ENCODE results near the gene SGMS2. TPM values are rescaled to one million over a fixed set of nuclear protein-coding genes. Genes with fewer than 3 reads are reported as not detected.
"Not testable (repeated sequence)": the region's sequence is repeated elsewhere in the genome, so short reads cannot be mapped to it uniquely, and the experiment has no call there.

SGMS2 gene
- total and polyA plus RNA-seq, 12 donors = 1.0 to 52.3 (median 15.4) TPM

DNA sequence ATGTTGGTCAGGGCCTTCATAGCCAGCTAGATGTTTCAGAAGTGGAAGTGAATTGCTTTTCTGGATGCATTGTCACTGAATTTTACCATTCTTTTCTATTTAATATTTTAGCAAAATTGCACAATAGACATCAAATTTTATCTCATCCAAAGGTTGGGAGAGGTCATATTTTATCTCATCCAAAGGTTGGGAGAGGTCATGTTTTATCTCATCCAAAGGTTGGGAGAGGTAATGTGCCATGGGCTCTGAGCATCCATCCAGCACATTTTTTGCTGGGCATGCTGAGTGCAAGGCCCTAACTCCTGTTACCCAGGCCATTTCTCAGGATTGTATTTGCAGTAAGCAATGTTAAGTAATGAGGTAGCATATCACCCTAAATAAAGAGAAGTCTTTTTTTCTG, 91.9 kb downstream of the SGMS2 start:
- Histone ChIP-seq H3K36me3 (replicated peaks in 1 of 2) (no peaks in the 10 kb centered on the region), H3K9me3 (replicated peaks in 1 of 3) (peaks cover 0 to 11% (median 0%) of the 10 kb centered on the region in 3 donors), H3K27ac (no peak overlapping the region), H3K27me3 (no peaks in the 10 kb centered on the region), H3K4me3 (no peak overlapping the region), H3K4me1 (replicated peaks in 1 of 2) (no peaks in the 10 kb centered on the region)
- no peak for TF ChIP-seq POLR2A (IDR thresholded peaks at IDR 0.05)
- TF ChIP-seq, protein P1, sequence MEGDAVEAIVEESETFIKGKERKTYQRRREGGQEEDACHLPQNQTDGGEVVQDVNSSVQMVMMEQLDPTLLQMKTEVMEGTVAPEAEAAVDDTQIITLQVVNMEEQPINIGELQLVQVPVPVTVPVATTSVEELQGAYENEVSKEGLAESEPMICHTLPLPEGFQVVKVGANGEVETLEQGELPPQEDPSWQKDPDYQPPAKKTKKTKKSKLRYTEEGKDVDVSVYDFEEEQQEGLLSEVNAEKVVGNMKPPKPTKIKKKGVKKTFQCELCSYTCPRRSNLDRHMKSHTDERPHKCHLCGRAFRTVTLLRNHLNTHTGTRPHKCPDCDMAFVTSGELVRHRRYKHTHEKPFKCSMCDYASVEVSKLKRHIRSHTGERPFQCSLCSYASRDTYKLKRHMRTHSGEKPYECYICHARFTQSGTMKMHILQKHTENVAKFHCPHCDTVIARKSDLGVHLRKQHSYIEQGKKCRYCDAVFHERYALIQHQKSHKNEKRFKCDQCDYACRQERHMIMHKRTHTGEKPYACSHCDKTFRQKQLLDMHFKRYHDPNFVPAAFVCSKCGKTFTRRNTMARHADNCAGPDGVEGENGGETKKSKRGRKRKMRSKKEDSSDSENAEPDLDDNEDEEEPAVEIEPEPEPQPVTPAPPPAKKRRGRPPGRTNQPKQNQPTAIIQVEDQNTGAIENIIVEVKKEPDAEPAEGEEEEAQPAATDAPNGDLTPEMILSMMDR (IDR thresholded peaks at IDR 0.05) = no peak
- intact Hi-C loops (cut with DNase I) = no loop called here
- DNase-seq = no peak

DNA sequence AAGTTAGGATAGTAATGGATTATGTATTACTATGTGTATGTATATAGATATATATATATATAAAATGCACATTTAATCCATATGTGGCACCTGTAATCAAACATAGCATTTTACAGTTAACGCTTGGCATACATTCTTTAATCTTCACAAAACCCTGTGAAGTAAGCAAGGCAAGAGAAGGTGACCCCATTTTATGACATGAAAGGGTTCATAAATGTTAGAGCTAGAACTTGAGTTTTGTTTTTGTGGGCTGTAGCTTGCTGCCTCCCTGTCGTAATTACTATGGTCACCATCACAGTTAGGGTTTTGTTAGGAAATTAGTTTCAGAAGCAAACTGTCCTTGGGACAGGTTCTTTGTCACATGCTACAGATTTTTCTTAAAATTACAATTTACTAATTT, 92.8 kb downstream of the SGMS2 start:
- intact Hi-C loops (cut with DNase I) = no loop called here
- Histone ChIP-seq H3K36me3 (replicated peaks in 1 of 2) (no peaks in the 10 kb centered on the region), H3K27ac (no peak overlapping the region), H3K4me1 (replicated peaks in 1 of 2) (no peaks in the 10 kb centered on the region), H3K27me3 (no peaks in the 10 kb centered on the region), H3K4me3 (no peak overlapping the region), H3K9me3 (replicated peaks in 1 of 3) (peaks cover 0 to 11% (median 0%) of the 10 kb centered on the region in 3 donors)
- 92 to 98% (median 94%) methylated on average over 2 of the region's 2 CpGs for WGBS, 4 donors
- no peak for DNase-seq
- TF ChIP-seq, protein P1 (IDR thresholded peaks at IDR 0.05) = no peak
- no peak for TF ChIP-seq POLR2A (IDR thresholded peaks at IDR 0.05)

DNA sequence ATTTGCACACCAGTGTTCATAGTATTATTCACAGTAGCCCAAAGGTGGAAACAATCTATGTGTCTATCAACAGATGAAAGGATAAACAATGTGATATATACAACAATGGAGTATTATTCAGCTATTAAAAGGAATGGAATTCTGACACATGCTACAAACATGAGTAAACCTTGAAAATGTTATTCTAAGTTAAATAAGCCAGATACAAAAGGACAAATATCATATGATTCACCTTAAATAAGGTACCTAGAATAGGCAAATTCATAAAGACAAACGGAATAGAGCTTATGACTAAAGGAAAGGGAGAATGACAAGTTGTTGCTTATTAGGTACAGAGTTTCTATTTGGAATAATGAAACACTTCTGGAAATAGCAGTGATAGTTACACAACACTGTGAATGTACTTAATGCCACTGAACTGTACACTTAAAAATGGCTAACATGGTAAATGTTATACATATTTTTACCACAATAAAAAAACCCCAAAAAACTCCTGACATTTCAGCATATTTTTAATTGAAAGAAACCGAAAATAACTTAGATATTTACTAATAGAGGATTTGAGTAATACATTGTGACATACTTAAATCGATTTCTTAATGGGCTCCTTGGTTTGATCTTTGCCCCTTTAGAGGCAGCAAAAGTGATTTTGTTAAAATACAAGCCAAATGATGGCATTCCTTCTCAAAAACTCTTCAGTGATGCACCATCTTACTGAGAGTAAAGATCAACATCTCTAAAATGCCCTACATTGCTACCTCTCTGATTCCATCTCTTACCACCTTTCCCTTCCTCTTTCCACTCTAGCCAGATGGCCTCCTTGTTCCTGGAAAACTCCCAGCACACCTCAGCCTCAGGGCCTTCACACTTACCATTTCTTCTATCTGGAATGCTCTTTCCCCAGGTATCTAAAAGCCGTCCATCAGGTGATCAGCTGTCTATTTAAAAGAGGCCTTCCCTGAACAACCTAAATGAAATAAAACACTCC, 98.0 kb downstream of the SGMS2 start:
- DNase-seq = no peak
- WGBS, 4 donors = 78 to 92% (median 87%) methylated on average over 4 of the region's 4 CpGs
- intact Hi-C loops (cut with DNase I) = no loop called here

DNA sequence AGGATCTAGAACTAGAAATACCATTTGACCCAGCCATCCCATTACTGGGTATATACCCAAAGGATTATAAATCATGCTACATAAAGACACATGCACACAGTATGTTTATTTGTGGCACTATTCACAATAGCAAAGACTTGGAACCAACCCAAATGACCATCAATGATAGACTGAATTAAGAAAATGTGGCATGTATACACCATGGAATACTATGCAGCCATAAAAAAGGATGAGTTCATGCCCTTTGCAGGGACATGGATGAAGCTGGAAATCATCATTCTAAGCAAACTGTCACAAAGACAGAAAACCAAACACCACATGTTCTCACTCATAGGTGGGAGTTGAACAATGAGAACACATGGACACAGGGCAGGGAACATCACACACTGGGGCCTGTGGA, 101.0 kb downstream of the SGMS2 start:
- intact Hi-C loops (cut with DNase I); DNase-seq; H3K4me3 ChIP-seq: not testable (repeated sequence)

More for the DNA sequence above, 98.0 kb downstream of the SGMS2 start:
- Histone ChIP-seq H3K27me3 (no peaks in the 10 kb centered on the region), H3K36me3 (replicated peaks in 1 of 2) (no peaks in the 10 kb centered on the region), H3K9me3 (replicated peaks in 1 of 3) (peaks cover 0 to 11% (median 0%) of the 10 kb centered on the region in 3 donors), H3K4me3 (no peak overlapping the region), H3K4me1 (replicated peaks in 1 of 2) (no peaks in the 10 kb centered on the region), H3K27ac (no peak overlapping the region)
- no peak for TF ChIP-seq POLR2A (IDR thresholded peaks at IDR 0.05)
- TF ChIP-seq, protein P1 (IDR thresholded peaks at IDR 0.05) = no peak

DNA sequence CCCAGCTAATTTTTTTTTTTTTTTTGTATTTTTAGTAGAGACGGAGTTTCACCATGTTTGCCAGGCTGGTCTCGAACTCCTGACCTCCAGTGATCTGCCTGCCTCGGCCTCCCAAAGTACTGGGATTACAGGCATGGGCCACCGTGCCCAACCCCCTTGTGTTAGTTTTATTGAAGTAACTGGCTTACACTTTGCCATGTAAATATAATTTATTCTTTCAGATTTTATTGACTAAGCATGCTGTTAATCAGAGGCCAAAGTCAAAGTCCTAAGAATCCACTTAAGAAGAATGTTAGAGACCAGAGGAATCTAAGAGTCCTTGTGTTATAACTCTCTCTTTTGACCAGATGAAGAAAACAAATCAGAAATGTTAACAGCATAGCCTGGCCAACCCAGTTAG, 102.1 kb downstream of the SGMS2 start:
- WGBS, 4 donors = 91 to 95% (median 92%) methylated on average over 4 of the region's 4 CpGs
- not testable (repeated sequence) for DNase-seq

More for the DNA sequence above, 101.0 kb downstream of the SGMS2 start:
- not testable (repeated sequence) for H3K9me3 ChIP-seq (replicated peaks in 1 of 3); H3K27me3 ChIP-seq; H3K4me1 ChIP-seq (replicated peaks in 1 of 2); H3K27ac ChIP-seq; H3K36me3 ChIP-seq (replicated peaks in 1 of 2)

More for the DNA sequence above, 102.1 kb downstream of the SGMS2 start:
- H3K4me3 ChIP-seq; H3K27me3 ChIP-seq; H3K4me1 ChIP-seq (replicated peaks in 1 of 2); intact Hi-C loops (cut with DNase I); H3K27ac ChIP-seq; H3K9me3 ChIP-seq (replicated peaks in 1 of 3); H3K36me3 ChIP-seq (replicated peaks in 1 of 2): not testable (repeated sequence)

All from adrenal gland (tissue), 12 donors.